Measurements from ENCODE around the gene CELF4. TPM values are rescaled to one million over a fixed set of nuclear protein-coding genes. Genes with fewer than 3 reads are reported as not detected.

CELF4 gene
- total and polyA plus RNA-seq, 2 donors (not counting 3 experiments of a cell fraction or from before 2014, with no cell fraction given) = not detected

DNA sequence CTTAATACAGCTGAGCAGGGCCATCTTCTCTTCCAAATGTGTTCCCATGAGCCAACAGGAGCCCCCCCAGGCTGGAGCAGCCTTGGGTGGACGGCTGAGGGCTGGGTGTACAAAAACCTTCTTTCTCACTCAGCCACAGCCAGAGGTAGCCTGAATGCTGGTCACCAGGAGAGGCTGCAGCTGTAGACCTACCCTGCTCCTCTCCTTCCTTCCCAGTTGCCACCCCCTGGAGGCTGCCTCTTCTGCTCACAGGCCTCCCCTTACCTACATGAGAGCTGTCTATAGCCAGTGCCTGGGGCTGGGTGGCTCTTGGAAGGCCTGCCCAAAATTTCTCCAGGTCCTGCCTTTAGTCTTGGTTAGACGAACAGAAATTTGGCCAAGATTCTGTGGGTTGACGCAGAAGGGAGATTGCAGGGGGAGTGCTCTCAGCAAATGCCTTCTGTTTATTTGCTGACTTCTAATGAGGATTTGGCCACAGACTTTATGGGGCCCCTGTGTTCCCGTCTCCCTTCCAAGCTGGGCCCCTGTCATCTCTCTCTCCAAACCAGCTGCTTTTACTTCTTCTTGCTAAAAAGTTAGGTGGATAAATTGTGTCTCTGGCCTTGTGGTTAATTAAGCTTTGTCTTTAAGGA, 18.3 kb downstream of the CELF4 start:
- no peaks in the 10 kb centered on the region for H3K27me3 ChIP-seq (ENCODE audit: control insufficient read depth in 2 of 2, insufficient read depth in 2 of 2, low read length in 2 of 2)
- H3K9me1 ChIP-seq (replicated peaks; ENCODE audit: control insufficient read depth, extremely low read depth, insufficient read depth, low read length) = no peaks in the 10 kb centered on the region
- dilution Hi-C loops (cut with MboI; ENCODE audit: extremely low pct_ligation_motif_present, low sequenced_read_pairs) (no loop called here), intact Hi-C loops (cut with micrococcal nuclease) (no loop called here)
- H4K20me1 ChIP-seq (replicated peaks; ENCODE audit: control insufficient read depth, extremely low read depth, insufficient read depth, low read length) = no peaks in the 10 kb centered on the region
- no peaks in the 10 kb centered on the region for H3K4me1 ChIP-seq (ENCODE audit: control insufficient read depth, extremely low read depth, insufficient read depth, low read length)
- no peak overlapping the region for H3K9ac ChIP-seq (replicated peaks; ENCODE audit: extremely low read depth, insufficient read depth, low read length)
- DNase-seq (ENCODE audit: low read depth, low spot score) (no peak), FAIRE-seq (no peak)
- no peaks in the 10 kb centered on the region for H3K9me3 ChIP-seq (replicated peaks; ENCODE audit: control insufficient read depth, insufficient read depth, low read length)
- H3K4me3 ChIP-seq (replicated peaks in 1 of 3; ENCODE audit: insufficient read depth in 1 of 3, low read depth in 1 of 3, low read length in 3 of 3) = no peak overlapping the region
- H2AFZ ChIP-seq (ENCODE audit: low read depth, low read length) = no peak overlapping the region
- H3K79me2 ChIP-seq (ENCODE audit: control insufficient read depth, insufficient read depth, low read length) = no peaks in the 10 kb centered on the region
- ChIA-PET CTCF (no interaction called here), POLR2A (no interaction called here)
- H3K27ac ChIP-seq (ENCODE audit: insufficient read depth, low read depth, low read length) = no peak overlapping the region
- BruUV-seq (replicated peaks) = no TSS peak
- TF ChIP-seq MYC (IDR thresholded peaks at IDR 0.05; ENCODE audit: low read depth, low read length) = no peak
- no peak for TF ChIP-seq POLR2AphosphoS5 (IDR thresholded peaks at IDR 0.05; ENCODE audit: insufficient read depth, low read depth, low read length)
- no peak for TF ChIP-seq JUN (IDR thresholded peaks at IDR 0.05; ENCODE audit: borderline replicate concordance, insufficient read depth, insufficient read length, low read depth)
- TF ChIP-seq GATA2 (IDR thresholded peaks at IDR 0.05; ENCODE audit: insufficient read depth, insufficient read length, low read depth, low read length) = no peak
- TF ChIP-seq, protein P1, sequence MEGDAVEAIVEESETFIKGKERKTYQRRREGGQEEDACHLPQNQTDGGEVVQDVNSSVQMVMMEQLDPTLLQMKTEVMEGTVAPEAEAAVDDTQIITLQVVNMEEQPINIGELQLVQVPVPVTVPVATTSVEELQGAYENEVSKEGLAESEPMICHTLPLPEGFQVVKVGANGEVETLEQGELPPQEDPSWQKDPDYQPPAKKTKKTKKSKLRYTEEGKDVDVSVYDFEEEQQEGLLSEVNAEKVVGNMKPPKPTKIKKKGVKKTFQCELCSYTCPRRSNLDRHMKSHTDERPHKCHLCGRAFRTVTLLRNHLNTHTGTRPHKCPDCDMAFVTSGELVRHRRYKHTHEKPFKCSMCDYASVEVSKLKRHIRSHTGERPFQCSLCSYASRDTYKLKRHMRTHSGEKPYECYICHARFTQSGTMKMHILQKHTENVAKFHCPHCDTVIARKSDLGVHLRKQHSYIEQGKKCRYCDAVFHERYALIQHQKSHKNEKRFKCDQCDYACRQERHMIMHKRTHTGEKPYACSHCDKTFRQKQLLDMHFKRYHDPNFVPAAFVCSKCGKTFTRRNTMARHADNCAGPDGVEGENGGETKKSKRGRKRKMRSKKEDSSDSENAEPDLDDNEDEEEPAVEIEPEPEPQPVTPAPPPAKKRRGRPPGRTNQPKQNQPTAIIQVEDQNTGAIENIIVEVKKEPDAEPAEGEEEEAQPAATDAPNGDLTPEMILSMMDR (IDR thresholded peaks at IDR 0.05; ENCODE audit: extremely low read depth in 1 of 2, insufficient read depth in 1 of 2, low read depth in 1 of 2, low read length in 2 of 2) = no peak
- no peak for TF ChIP-seq EZH2 (IDR thresholded peaks at IDR 0.05; ENCODE audit: borderline replicate concordance, low read depth, low read length, severe bottlenecking)
- TF ChIP-seq POLR2A (IDR thresholded peaks at IDR 0.05; ENCODE audit: low read depth, low read length) = no peak
- TF ChIP-seq FOS (IDR thresholded peaks at IDR 0.05; ENCODE audit: borderline replicate concordance, insufficient read depth, low read length) = no peak
- TF ChIP-seq, protein P2, sequence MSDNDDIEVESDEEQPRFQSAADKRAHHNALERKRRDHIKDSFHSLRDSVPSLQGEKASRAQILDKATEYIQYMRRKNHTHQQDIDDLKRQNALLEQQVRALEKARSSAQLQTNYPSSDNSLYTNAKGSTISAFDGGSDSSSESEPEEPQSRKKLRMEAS (IDR thresholded peaks at IDR 0.05; ENCODE audit: insufficient read depth, insufficient read length) = no peak
- no peaks in the 10 kb centered on the region for H3K36me3 ChIP-seq (ENCODE audit: control insufficient read depth in 2 of 2, extremely low read depth in 1 of 2, insufficient read depth in 2 of 2, low read length in 2 of 2)
- H3K4me2 ChIP-seq (ENCODE audit: insufficient read depth, low read length) = no peak overlapping the region
